Measurements from ENCODE around the gene EZR. TPM values are rescaled to one million over a fixed set of nuclear protein-coding genes. Genes with fewer than 3 reads are reported as not detected.
A peak's percentile ranks its signal among the peaks of the same experiment; 100 is the strongest.

The EZR gene
- total and polyA plus RNA-seq, 9 of the 15 experiments (the other 6 are each of a cell fraction or from before 2014, with no cell fraction given) = 36.5 to 162 (median 104) TPM

DNA sequence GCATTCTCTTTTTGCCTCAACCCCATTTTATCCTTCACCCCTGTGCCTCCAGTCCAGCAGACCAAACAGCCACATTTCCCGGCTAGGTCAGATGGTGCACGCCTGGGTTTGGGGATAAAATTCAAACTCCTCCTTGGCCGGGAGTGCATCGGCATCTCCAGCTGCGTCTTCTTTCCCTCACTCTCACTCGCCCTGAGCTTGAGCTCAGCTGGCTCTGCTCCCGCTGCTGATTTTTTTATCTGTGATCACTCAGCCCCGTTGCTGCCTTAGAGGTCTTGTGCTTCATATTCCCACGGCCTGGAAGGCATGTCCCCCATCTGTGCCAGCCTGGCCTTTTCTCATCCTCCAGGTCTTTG is 6.8 kb upstream of the EZR start (continued):
- TF ChIP-seq, protein P1, sequence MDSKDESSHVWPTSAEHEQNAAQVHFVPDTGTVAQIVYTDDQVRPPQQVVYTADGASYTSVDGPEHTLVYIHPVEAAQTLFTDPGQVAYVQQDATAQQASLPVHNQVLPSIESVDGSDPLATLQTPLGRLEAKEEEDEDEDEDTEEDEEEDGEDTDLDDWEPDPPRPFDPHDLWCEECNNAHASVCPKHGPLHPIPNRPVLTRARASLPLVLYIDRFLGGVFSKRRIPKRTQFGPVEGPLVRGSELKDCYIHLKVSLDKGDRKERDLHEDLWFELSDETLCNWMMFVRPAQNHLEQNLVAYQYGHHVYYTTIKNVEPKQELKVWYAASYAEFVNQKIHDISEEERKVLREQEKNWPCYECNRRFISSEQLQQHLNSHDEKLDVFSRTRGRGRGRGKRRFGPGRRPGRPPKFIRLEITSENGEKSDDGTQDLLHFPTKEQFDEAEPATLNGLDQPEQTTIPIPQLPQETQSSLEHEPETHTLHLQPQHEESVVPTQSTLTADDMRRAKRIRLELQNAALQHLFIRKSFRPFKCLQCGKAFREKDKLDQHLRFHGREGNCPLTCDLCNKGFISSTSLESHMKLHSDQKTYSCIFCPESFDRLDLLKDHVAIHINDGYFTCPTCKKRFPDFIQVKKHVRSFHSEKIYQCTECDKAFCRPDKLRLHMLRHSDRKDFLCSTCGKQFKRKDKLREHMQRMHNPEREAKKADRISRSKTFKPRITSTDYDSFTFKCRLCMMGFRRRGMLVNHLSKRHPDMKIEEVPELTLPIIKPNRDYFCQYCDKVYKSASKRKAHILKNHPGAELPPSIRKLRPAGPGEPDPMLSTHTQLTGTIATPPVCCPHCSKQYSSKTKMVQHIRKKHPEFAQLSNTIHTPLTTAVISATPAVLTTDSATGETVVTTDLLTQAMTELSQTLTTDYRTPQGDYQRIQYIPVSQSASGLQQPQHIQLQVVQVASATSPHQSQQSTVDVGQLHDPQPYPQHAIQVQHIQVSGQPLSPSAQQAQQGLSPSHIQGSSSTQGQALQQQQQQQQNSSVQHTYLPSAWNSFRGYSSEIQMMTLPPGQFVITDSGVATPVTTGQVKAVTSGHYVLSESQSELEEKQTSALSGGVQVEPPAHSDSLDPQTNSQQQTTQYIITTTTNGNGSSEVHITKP (IDR thresholded peaks at IDR 0.05; ENCODE audit: partially characterized antibody) = peak; percentile 3
- TF ChIP-seq MEF2A (IDR thresholded peaks at IDR 0.05; ENCODE audit: control insufficient read depth, low read depth, low read length) = no peak
- no peak for TF ChIP-seq TCF7 (IDR thresholded peaks at IDR 0.05; ENCODE audit: borderline replicate concordance)
- TF ChIP-seq RUNX1 (IDR thresholded peaks at IDR 0.05; ENCODE audit: low read depth) = no peak
- no peak for TF ChIP-seq ZNF143 (CRISPR knock-in tag; IDR thresholded peaks at IDR 0.05)
- peak; percentile 21 to 36; a peak in 2 of 4 replicates for TF ChIP-seq MAZ (CRISPR knock-in tag; conservative IDR thresholded peaks at IDR 0.05 in 1 of 2, IDR thresholded peaks at IDR 0.05 in 1 of 2)
- TF ChIP-seq TAF1 (IDR thresholded peaks at IDR 0.05; ENCODE audit: control insufficient read depth, extremely low read depth, insufficient read depth, low read length, severe bottlenecking) = peak; percentile 10
- TF ChIP-seq, protein P2, sequence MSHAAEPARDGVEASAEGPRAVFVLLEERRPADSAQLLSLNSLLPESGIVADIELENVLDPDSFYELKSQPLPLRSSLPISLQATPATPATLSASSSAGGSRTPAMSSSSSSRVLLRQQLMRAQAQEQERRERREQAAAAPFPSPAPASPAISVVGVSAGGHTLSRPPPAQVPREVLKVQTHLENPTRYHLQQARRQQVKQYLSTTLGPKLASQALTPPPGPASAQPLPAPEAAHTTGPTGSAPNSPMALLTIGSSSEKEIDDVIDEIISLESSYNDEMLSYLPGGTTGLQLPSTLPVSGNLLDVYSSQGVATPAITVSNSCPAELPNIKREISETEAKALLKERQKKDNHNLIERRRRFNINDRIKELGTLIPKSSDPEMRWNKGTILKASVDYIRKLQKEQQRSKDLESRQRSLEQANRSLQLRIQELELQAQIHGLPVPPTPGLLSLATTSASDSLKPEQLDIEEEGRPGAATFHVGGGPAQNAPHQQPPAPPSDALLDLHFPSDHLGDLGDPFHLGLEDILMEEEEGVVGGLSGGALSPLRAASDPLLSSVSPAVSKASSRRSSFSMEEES (CRISPR knock-in tag; IDR thresholded peaks at IDR 0.05) = no peak
- no peak for TF ChIP-seq SIN3B (IDR thresholded peaks at IDR 0.05; ENCODE audit: low read depth)
- TF ChIP-seq NRF1 (conservative IDR thresholded peaks at IDR 0.05 in 1 of 2, IDR thresholded peaks at IDR 0.05 in 1 of 2) = peak; percentile 42 to 47; a peak in 3 of 4 replicates
- no peak for TF ChIP-seq ZBTB8A (IDR thresholded peaks at IDR 0.05; ENCODE audit: partially characterized antibody)
- peak; percentile 80; the same call in 1 of the 2 replicates for TF ChIP-seq MTA3 (IDR thresholded peaks at IDR 0.05; ENCODE audit: borderline replicate concordance)
- no peak for TF ChIP-seq ZNF584 (CRISPR knock-in tag; IDR thresholded peaks at IDR 0.05; ENCODE audit: low read depth)
- TF ChIP-seq ATF1 (CRISPR knock-in tag; IDR thresholded peaks at IDR 0.05) = no peak
- peak; percentile 20; the same call in 1 of the 2 replicates for TF ChIP-seq ATF1 (tag; IDR thresholded peaks at IDR 0.05)
- TF ChIP-seq HNRNPUL1 (IDR thresholded peaks at IDR 0.05; ENCODE audit: low read length) = no peak
- no peak for TF ChIP-seq COPS2 (conservative IDR thresholded peaks at IDR 0.05)
- TF ChIP-seq, protein P3, sequence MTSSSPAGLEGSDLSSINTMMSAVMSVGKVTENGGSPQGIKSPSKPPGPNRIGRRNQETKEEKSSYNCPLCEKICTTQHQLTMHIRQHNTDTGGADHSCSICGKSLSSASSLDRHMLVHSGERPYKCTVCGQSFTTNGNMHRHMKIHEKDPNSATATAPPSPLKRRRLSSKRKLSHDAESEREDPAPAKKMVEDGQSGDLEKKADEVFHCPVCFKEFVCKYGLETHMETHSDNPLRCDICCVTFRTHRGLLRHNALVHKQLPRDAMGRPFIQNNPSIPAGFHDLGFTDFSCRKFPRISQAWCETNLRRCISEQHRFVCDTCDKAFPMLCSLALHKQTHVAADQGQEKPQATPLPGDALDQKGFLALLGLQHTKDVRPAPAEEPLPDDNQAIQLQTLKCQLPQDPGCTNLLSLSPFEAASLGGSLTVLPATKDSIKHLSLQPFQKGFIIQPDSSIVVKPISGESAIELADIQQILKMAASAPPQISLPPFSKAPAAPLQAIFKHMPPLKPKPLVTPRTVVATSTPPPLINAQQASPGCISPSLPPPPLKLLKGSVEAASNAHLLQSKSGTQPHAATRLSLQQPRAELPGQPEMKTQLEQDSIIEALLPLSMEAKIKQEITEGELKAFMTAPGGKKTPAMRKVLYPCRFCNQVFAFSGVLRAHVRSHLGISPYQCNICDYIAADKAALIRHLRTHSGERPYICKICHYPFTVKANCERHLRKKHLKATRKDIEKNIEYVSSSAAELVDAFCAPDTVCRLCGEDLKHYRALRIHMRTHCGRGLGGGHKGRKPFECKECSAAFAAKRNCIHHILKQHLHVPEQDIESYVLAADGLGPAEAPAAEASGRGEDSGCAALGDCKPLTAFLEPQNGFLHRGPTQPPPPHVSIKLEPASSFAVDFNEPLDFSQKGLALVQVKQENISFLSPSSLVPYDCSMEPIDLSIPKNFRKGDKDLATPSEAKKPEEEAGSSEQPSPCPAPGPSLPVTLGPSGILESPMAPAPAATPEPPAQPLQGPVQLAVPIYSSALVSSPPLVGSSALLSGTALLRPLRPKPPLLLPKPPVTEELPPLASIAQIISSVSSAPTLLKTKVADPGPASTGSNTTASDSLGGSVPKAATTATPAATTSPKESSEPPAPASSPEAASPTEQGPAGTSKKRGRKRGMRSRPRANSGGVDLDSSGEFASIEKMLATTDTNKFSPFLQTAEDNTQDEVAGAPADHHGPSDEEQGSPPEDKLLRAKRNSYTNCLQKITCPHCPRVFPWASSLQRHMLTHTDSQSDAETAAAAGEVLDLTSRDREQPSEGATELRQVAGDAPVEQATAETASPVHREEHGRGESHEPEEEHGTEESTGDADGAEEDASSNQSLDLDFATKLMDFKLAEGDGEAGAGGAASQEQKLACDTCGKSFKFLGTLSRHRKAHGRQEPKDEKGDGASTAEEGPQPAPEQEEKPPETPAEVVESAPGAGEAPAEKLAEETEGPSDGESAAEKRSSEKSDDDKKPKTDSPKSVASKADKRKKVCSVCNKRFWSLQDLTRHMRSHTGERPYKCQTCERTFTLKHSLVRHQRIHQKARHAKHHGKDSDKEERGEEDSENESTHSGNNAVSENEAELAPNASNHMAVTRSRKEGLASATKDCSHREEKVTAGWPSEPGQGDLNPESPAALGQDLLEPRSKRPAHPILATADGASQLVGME (CRISPR knock-in tag; IDR thresholded peaks at IDR 0.05) = no peak
